Measurements from ENCODE around the gene MC1R. TPM values are rescaled to one million over a fixed set of nuclear protein-coding genes. Genes with fewer than 3 reads are reported as not detected.

MC1R gene
- polyA plus RNA-seq, 3 donors: 0.21 to 3.9 TPM; not detected in 1

DNA sequence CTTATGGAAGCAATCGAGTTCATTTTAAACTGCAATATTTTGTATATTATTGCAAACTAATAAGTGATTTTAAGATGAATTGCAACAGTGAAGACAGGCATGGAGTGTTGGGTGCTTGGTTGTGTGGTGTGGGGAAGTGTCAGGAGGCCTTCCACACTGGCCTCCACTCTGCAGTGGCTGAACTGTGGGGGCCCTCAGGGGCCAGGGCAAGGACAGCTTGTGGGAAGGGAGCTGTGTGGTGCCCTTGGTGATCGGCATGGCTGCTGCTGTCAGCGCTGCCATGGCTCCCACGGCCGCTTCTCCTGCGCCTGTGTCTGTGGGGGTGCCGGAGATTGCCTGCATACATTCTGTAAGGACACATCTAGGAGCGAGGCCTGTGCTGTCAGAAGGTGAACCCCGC is 26.0 kb upstream of the MC1R start:
- no peak overlapping the region for H2AFZ ChIP-seq (ENCODE audit: insufficient read depth, low read depth, low read length, poor library complexity, severe bottlenecking)
- no peak overlapping the region for H3K4me3 Mint-ChIP-seq
- intact Hi-C loops (cut with micrococcal nuclease): no loop called here
- 98% methylated on average over 8 of the region's 9 CpGs for WGBS (ENCODE audit: insufficient coverage)
- no peaks in the 10 kb centered on the region for H3K27me3 Mint-ChIP-seq (ENCODE audit: low read depth in 3 of 3)
- DNase-seq: no peak
- H3K27ac Mint-ChIP-seq: peak overlapping the region in 1 of 7 donors; percentile 21
- peaks cover 0 to 2% (median 0%) of the 10 kb centered on the region in 7 donors for H3K9me3 Mint-ChIP-seq
- TF ChIP-seq CTCF (IDR thresholded peaks at IDR 0.05): no peak
- no peaks in the 10 kb centered on the region for H3K9me3 ChIP-seq (replicated peaks in 1 of 2; ENCODE audit: control insufficient read depth in 1 of 2, insufficient read depth in 1 of 2, low read length in 2 of 2)
- H3K27ac ChIP-seq (ENCODE audit: low read depth in 1 of 2, low read length in 2 of 2): no peak overlapping the region
- H3K36me3 Mint-ChIP-seq: peaks cover 69 to 94% of the 10 kb centered on the region in 2 donors
- peaks cover 76% of the 10 kb centered on the region for H4K20me1 ChIP-seq (ENCODE audit: insufficient read depth, low read length)
- H3K4me2 ChIP-seq (replicated peaks; ENCODE audit: extremely low read depth, low read length, poor library complexity, severe bottlenecking): no peak overlapping the region
- peaks cover 88 to 98% of the 10 kb centered on the region in 2 donors for H3K36me3 ChIP-seq (replicated peaks in 1 of 2; ENCODE audit: control insufficient read depth in 1 of 2, insufficient read depth in 2 of 2, low read length in 2 of 2)
- no peak overlapping the region for H3K4me3 ChIP-seq (replicated peaks in 1 of 3; ENCODE audit: low read depth in 2 of 3, low read length in 3 of 3)
- no peaks in the 10 kb centered on the region for H3K27me3 ChIP-seq (ENCODE audit: control insufficient read depth in 2 of 2, insufficient read depth in 2 of 2, low read length in 2 of 2)
- H3K9ac ChIP-seq (ENCODE audit: insufficient read depth, low read length, poor library complexity, severe bottlenecking): no peak overlapping the region
- H3K79me2 ChIP-seq (ENCODE audit: insufficient read depth, low read length): peaks cover 2% of the 10 kb centered on the region
- H3K4me1 ChIP-seq (ENCODE audit: control insufficient read depth in 1 of 2, insufficient read depth in 2 of 2, low read length in 2 of 2): no peaks in the 10 kb centered on the region
- H3K4me1 Mint-ChIP-seq: no peaks in the 10 kb centered on the region

DNA sequence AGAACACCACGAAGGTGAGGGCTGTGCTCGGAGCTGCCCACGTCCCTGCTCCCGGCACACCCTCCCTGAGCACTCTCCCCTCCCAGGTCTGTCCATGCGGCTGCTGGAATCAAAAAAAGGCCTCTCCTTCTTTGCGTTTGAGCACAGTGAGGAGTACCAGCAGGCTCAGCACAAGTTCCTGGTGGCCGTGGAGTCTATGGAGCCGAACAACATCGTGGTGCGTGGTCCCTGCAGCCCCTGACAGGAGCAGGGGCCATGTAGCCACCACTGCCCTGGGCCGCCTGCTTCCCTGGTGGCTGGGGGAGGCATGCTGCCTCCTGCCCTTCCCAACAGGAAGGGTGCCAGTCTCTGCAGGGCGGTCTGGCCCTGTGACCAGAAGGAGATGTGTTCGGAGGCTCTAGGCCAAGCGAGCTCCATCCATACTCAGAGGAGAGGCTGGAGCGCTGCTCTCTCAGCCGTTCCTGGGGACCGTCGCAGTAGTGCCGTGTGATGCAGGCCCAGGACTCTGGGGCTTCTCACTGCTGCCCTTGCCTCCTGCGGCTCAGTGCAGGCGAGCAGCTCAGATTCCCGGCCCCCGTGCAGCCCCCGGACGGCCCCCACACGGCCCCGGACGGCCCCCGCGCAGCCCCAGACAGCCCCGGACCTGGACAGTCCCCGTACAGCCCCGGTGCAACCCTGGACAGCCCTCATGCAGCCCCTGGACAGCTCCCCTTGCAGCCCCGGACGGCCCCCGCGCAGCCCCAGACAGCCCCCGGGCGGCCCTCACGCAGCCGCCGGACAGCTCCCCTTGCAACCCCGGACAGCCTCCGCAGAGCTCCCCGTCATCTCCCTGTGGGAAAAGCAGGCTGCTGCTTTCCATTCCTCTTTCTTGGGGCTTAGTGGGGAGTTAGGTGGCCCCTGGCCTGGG is 24.8 kb upstream of the MC1R start:
- Histone ChIP-seq H3K79me2 (ENCODE audit: insufficient read depth, low read length) (peaks cover 2% of the 10 kb centered on the region), H4K20me1 (ENCODE audit: insufficient read depth, low read length) (peaks cover 82% of the 10 kb centered on the region), H3K4me2 (replicated peaks; ENCODE audit: extremely low read depth, low read length, poor library complexity, severe bottlenecking) (no peak overlapping the region), H3K4me3 (replicated peaks in 1 of 3; ENCODE audit: low read depth in 2 of 3, low read length in 3 of 3) (no peak overlapping the region), H2AFZ (ENCODE audit: insufficient read depth, low read depth, low read length, poor library complexity, severe bottlenecking) (no peak overlapping the region), H3K9me3 (replicated peaks in 1 of 2; ENCODE audit: control insufficient read depth in 1 of 2, insufficient read depth in 1 of 2, low read length in 2 of 2) (no peaks in the 10 kb centered on the region), H3K36me3 (replicated peaks in 1 of 2; ENCODE audit: control insufficient read depth in 1 of 2, insufficient read depth in 2 of 2, low read length in 2 of 2) (peaks cover 91 to 98% of the 10 kb centered on the region in 2 donors), H3K9ac (ENCODE audit: insufficient read depth, low read length, poor library complexity, severe bottlenecking) (no peak overlapping the region), H3K27me3 (ENCODE audit: control insufficient read depth in 2 of 2, insufficient read depth in 2 of 2, low read length in 2 of 2) (no peaks in the 10 kb centered on the region), H3K4me1 (ENCODE audit: control insufficient read depth in 1 of 2, insufficient read depth in 2 of 2, low read length in 2 of 2) (no peaks in the 10 kb centered on the region), H3K27ac (ENCODE audit: low read depth in 1 of 2, low read length in 2 of 2) (no peak overlapping the region)
- Mint-ChIP-seq H3K27me3 (ENCODE audit: low read depth in 3 of 3) (no peaks in the 10 kb centered on the region), H3K4me3 (no peak overlapping the region), H3K4me1 (no peaks in the 10 kb centered on the region), H3K27ac (no peak overlapping the region), H3K9me3 (peaks cover 0 to 2% (median 0%) of the 10 kb centered on the region in 7 donors), H3K36me3 (peaks cover 71 to 94% of the 10 kb centered on the region in 2 donors)
- no peak for TF ChIP-seq CTCF (IDR thresholded peaks at IDR 0.05)
- intact Hi-C loops (cut with micrococcal nuclease): no loop called here
- 97% methylated on average over 30 of the region's 45 CpGs for WGBS (ENCODE audit: insufficient coverage)
- DNase-seq: no peak

Data from CD14-positive monocyte (primary cell).